A549 (cell line): ENCODE results near the gene RPL39L.

Experiments
- EP300 ChIP-seq, 2 experiments: fragments of >200 bp; sonication (Bioruptor Twin); formaldehyde crosslinking; IDR thresholded peaks; 2 replicates in 1 of 2; 3 replicates in 1 of 2; pipeline ENCODE4 v1.6.1; 2016 to 2017
- KDM1A ChIP-seq: fragments of 200-600 bp; sonication (generic); IDR thresholded peaks from 2 replicates; pipeline ENCODE4 v1.6.1; 2016; ENCODE audit warnings: low read depth, mild to moderate bottlenecking
- POLR2A ChIP-seq: IDR thresholded peaks from 2 replicates; pipeline ENCODE4 v1.6.1; 2012; ENCODE audit warnings: mild to moderate bottlenecking, low read length

DNA sequence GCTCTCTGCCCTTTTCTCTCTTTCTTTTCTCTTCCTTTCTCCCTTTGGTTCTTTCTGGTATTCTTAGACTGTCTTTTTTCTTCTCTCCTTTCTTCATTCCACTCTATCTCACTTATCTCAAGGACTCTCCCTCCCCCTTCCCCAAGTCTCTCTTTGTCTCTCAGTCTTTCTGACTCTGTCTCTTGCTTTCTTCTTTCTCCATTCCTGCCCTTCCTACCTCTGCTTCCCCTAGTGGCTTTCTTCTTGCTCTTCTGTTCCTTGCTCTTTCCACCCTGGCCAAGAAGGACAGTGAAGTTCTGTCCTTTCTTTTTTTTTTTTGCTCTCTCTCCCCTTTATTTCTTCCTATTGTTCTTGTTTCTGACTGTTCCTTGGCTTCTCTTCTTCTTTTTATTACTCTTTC lies 22.3 kb upstream of the RPL39L start:
- no peak for TF ChIP-seq EP300 (IDR thresholded peaks at IDR 0.05)
- TF ChIP-seq POLR2A = no peak
- no peak for TF ChIP-seq KDM1A
